Sciatic nerve (tissue), 2 donors: ENCODE data around the gene ASF1B. TPM values are rescaled to one million over a fixed set of nuclear protein-coding genes. Genes with fewer than 3 reads are reported as not detected.

ENCODE experiments used
- ATAC-seq: fragments of 200-7000 bp; cut with Tn5 transposase; one replicate; pipeline ENCODE4 v1.9.1; 2020; ENCODE audit warnings: mild to moderate bottlenecking, moderate library complexity
- DNase-seq: peaks from one replicate; pipeline ENCODE4 v3.0.0-alpha.2; 2020; ENCODE audit warnings: low spot score
- intact Hi-C: fragments of 100-400 bp; cut with DNase I; formaldehyde crosslinking; loops from one replicate; pipeline ENCODE4 v1.14.2; 2022
- total RNA-seq: library from RNA; stranded (reverse); fragmentation: NEBNext Ultra II Directional; extraction: Animal tissue kit (Norgen Biotek cat#: 25700); gene quantifications from one replicate; pipeline ENCODE4 v1.2.1, GENCODE V29; 2021
- donor health status: DM: no; HTN: no; CAD: no.
- donor health status: DM: no; HTN: no; CAD: no.

The ASF1B gene
- total RNA-seq, 1 donor from 2014 or later: 0.22 TPM

DNA sequence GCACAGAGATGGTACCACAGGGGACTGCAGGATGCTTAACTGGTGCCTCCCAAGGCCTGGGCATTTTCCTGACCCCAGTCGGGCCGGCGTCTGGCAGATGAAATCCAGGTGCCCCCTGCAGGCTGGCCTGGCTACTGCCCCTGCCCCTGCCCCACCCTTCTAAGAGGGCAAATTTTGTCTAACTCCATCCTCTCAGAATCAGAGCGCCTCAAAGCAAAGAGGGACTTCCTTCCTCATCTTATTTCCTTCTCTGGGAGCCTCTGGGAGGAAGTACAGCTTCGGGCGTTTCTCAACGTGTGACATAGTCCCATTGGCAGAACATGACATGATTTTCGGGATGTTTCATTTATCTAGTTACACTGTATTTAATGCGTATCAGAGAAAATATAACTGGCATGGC lies 21.5 kb downstream of the ASF1B start:
- intact Hi-C loops: no loop called here
- DNase-seq (no peak), ATAC-seq (no peak)

DNA sequence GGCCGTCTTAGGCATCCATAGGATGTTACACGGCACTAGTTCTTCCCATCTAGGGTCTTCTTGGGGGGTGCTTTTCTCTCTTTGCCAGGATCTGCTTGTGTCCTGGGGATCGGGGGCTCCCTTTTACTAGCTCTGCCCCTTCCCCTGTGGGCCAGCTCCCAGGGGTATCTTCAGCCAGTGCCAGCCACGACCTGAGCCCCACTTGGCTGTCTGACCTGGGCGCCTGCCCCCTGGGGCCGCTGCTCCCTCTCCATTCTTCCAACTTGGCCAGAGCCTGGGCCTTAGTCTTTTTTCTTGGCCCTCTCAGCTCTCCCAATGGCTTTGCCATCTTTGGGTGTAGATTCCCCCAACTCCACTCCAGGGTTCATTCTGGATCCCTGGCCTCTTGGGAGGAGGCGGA lies 21.9 kb downstream of the ASF1B start:
- intact Hi-C loops: no loop called here
- no peak for DNase-seq
- no peak for ATAC-seq

DNA sequence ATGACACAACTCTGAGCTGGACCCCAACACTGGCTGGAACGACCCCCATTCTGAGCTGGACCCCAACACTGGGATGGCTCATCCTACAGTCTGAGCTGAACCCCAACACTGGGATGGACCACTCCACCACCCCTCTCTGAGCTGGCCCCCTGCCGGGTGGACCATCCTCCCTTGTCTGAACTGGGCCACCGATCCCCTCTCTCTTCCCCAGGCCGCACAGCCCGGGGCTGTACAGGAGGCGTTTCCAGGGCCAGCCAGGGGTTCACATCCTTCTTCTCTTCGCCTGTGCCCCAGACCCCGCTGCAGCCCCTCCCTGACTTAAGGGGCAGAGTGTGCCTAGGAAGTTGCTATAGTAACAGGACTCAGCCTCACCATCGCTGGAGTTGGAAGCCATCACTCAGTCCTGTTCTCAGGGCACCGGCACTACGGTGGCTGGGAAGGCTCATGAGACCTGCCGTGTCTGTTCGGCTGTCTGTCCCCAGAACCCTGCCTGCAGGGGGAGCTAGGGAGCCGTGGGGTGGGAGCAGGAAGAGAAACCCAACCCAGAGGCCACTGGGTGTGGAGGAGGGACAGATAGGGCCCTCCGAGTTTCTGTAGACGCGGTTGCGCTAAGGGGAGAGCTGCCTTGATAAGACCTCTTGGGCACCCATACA lies 22.5 kb downstream of the ASF1B start:
- ATAC-seq (no peak), DNase-seq (peak; percentile 75)
- intact Hi-C loops: no loop called here

DNA sequence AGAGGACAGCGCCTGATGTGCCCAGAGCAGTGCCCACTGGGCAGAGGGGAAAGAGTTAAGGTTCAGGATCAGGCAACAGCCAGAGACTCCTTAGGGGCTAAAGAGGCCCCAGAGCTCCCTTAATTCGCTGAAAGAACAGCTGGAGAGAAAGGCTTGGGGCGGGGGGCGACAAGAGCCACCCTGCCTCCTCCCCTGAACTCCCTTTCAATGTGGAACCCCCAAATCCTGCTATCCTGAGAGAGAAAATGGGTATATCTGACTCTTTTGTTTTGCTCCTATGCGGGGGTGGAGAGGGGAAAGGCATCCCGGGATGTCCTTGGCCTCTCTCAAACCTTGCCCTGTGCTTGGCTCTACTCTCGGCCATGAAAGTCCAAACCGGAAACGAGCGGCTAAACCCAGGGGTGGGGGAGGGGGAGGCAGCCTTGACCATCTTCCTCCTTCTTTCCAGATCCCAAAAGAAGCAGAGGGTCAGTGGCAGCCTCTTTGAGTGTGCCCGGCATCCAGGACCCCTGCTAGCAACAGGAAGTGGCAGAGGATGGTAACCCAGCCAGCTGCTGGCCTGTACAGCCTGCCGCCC lies 23.5 kb downstream of the ASF1B start:
- DNase-seq: no peak
- ATAC-seq: peak; percentile 50
- intact Hi-C loops: no loop called here

DNA sequence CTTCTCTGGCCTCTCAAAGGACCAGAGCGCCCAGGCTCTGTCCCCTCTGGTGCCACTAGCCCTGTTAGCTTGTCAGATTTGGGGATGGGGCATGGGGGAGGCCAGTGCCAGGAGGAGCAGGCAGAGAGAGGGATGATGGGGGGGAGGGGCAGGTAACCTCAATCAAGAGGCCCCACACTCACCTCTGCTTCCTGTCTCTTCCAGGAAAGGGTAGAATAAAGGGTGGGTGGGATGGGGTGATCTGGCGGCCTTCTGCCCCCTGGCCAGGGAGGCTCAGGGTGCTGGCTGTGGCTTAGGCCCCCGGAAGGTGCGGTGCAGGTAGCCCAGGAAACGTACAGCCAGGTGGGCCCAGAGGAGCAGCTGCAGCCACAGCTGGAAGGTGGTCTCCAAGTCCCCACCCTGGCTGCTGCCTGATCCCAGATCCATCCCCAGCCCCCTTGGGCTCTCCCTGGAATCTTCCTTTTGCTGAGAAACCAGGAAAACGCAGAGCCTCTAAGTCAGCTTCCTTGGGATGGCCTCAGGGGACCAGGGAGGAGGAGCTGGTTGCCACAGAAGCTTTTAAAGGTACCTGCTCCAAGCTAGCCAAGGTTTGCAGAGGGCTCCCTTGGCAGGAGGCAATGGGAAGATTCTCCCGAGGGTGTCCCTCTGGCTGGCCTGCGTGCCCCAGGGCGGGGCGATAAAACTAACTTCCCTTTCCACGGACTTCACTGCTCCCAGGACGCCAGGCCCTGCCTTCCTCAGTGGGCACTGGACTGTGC lies 24.2 kb downstream of the ASF1B start:
- intact Hi-C loops: no loop called here
- ATAC-seq (peak; percentile 41), DNase-seq (no peak)

DNA sequence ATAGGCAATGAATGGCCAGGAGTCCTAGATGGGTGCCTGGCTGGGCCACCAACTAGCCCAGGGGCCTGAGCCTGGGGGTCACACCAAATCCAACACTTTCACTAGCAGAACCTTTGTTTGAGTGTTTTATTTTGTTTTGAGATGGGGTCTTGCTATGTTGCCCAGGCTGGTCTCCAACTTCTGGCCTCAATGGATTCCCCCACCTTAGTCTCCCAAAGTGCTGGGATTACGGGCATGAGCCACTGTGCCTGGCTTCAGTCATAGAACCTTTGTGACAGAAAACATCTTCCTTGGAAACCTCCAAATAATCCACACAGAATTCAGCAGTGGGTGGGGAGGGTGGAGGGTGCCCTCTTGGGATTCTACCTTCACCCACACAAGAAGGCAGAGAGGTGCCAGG lies 24.9 kb downstream of the ASF1B start:
- ATAC-seq (no peak), DNase-seq (no peak)
- intact Hi-C loops: no loop called here

DNA sequence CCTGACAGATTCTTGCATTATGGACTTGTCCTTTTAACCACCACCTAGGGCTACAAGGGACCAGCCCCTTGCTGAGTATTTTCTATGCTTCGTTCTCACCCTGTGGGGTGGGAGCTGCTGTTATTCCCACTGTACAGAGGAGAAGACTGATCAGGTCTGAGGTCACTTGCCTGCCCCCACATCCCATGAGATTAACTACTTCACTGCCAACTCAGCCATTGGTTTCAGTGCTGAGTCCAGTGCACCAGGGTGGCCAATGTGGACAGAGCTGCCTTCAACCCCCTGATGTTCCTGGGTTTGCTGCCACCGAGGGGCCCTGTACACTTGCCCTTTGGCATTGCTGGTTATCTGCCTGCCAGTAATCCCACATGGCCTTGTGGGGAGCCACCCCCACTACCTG lies 25.7 kb downstream of the ASF1B start:
- ATAC-seq: no peak
- intact Hi-C loops: no loop called here
- DNase-seq: no peak

DNA sequence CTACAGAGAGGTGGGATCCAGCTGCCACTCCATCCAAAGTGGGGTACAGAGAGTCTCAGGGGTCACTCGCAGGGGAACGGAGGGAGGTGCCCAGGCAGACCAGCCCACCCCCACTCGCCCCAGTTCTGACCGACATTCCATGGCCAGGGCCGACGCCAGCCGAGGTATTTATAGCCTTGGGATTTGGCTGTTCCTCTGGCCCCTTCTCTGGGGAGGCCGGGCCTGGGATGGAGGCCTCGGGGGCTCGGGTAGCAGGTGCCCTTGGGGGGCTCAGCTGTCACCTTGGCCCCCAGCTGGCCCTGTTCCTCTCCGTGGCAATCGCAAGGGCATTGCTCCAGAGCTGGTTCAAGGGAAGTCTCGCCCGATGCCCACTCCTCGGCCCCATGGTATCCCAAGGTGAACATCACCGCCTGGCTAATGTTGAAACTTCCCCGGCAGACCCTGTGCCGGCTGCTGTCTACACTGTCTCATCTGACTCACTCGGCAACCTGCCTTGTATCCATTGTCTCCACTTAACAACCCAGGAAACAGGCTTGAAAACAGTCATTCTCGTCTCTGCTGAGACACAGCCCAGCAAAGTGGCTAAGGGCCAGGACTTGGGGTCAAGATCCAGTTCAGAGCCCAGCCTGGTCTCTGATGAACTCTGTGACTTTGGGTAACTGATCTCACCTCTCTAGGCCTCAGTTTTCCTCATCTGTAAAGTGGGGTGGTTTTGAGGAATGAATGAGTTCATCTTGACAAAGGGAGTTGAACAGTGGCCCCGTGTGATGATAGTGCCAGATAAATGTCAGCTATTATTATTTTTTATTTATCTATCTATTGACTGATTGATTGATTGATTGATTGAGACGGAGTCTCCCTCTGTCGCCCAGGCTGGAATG lies 28.6 kb downstream of the ASF1B start:
- ATAC-seq: no peak
- DNase-seq: no peak
- intact Hi-C loops: no loop called here

DNA sequence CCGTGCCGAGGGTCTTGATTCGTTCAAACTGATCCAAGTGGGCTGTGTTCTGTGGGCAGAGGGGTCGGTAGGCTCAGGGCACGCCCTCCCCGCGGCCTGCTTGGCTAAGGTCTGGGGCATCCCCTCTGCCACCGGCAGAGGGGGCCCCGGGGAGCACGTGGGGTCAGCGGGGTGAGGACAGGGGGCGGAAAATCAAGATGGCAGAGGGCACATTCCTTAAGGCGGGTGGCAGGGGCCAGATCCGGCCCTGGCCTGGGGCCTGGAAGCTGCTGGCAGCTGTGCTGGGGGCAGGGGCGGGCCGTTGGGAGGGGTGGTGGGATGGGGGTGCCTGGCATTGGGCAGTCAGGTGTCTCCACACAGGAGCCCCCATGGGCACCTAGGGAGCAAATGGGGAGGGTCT lies 29.5 kb downstream of the ASF1B start:
- ATAC-seq (no peak), DNase-seq (no peak)
- intact Hi-C loops: no loop called here

DNA sequence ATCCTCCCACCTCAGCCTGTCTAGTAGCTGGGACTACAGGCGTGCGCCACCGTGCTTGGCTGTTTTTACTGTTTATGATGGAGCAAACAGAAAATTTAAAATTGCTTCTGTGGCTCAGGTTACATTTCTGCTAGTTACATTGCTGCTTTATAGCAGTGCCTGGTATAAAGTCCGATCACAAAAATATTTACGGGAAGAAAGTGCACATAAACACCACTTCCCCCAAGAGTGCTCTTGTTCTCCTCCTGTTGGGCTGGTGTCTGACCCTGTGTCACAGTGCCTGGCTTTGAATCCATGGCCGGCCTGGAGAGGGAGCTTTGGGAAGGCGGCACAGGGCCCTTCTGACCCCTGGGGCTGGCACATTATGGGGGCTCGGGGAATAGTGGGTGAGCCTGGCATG lies 30.7 kb downstream of the ASF1B start:
- ATAC-seq (no peak), DNase-seq (no peak)
- intact Hi-C loops: no loop called here

DNA sequence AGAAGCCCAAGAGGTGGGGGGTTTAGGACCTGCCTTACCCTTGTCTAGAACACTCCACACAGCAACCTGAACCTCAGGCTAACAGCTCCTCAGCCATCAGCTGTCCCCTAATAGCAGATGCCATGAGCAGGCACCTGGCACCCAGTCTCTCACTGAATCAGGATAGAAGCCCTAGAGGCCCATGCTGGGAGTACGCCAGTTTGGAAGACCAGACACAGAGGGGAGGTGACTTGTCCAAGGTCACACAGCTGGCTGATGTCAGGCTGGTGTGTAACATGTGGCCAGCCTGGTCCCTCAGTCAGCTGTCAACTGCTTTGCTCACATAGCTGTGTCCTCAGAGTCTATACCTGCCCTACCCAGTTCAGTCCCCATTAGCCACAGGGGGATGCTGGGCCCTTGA lies 33.1 kb downstream of the ASF1B start:
- ATAC-seq (no peak), DNase-seq (no peak)
- intact Hi-C loops: no loop called here

DNA sequence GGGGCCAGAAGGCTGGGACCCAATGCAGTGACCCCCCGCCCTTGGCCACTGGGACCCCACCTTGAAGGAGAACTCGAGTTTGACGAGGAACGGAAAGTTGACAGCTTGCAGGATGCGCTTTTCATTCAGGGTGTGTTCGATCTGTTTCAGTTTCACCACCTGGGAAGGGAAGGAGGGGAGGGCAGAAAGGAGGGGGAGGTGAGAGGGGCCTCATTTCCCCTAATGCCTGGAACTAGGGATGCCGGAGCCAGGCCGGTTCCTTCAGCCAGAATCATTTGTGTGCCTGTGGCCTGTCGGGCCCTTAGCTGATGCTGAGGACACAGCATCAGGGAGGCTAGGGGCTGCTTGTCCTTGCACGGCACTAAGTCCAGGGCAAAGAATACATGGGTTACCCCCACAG lies 33.6 kb downstream of the ASF1B start:
- ATAC-seq (no peak), DNase-seq (no peak)
- intact Hi-C loops: no loop called here

DNA sequence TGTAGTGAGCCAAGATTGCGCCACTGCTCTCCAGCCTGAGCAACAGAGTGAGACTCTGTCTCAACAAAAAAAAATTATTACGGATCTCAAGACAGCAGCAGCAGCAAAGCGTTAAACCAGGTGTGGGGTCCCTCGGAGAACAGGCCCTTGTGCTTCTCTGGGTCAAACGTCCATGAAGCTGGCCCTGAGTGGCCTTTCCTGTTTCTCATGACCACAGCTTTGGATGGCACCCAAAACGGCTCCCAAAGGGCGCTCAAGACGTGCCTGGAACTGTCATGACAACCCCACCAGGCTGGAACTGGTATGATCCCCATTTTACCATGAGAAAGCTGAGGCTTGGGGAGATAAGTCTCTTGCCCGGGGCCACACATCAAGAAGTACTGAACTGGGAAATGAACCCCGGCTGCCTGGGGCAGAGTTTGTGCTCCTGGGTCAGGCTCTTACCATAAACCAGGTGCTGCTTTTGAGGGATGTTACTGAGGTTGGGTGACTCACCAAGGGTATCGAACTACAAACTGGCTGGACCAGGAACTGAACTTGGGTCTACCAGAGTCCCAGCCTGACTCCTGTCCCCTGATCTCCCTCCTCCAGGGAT lies 34.2 kb downstream of the ASF1B start:
- intact Hi-C loops: no loop called here
- DNase-seq: no peak
- ATAC-seq: no peak

DNA sequence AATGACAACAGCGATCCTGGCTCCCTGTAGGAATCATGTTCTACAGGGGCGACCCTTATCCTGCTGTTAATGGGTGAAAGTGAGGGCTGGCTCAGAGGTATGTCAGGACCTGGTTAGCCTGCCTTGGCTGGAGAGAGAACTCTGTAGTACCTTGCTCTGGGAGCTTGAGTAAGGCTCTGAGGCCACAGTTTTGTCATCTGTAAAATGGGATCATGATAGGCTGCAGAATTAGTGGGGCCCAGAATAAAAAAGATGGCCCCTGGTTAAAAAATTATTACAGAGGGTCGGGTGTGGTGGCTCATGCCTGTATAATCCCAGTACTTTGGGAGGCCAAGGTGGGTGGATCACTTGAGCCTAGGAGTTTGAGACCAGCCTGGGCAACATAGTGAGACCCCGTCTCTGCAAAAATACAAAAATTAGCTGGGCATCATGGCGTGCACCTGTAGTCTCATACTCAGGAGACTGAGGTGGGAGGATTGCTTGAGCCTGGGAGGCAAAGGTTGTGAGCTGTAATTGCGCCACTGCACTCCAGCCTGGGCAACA lies 35.3 kb downstream of the ASF1B start:
- ATAC-seq (no peak), DNase-seq (no peak)
- intact Hi-C loops: no loop called here

DNA sequence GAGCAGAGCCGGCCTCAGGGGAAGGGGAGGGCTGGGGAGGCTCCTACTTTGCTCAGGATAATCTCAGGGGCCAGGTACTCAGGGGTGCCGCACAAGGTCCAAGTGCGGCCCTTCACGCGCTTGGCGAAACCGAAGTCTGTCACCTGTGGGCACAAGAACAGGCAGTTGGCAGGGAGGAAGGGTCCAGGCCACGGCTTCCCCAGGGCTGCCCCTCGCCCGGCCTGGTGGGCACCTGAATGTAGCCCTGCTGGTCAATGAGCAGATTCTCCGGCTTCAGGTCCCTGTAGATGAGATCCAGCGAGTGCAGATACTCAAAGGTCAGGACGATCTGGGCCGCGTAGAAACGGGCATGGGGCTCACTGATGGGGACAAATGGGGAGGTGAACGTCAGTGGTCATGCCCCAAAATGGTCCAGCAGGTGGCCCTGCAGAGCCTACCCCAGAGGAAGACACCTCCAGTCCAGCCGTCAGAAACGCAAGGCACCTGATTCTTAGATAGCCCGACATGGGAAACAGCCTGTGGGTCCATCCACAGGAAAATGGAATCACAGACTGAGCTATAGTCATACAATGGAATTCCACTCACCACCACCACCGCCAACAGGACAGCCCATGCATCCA lies 38.7 kb downstream of the ASF1B start:
- intact Hi-C loops: no loop called here
- no peak for DNase-seq
- no peak for ATAC-seq

DNA sequence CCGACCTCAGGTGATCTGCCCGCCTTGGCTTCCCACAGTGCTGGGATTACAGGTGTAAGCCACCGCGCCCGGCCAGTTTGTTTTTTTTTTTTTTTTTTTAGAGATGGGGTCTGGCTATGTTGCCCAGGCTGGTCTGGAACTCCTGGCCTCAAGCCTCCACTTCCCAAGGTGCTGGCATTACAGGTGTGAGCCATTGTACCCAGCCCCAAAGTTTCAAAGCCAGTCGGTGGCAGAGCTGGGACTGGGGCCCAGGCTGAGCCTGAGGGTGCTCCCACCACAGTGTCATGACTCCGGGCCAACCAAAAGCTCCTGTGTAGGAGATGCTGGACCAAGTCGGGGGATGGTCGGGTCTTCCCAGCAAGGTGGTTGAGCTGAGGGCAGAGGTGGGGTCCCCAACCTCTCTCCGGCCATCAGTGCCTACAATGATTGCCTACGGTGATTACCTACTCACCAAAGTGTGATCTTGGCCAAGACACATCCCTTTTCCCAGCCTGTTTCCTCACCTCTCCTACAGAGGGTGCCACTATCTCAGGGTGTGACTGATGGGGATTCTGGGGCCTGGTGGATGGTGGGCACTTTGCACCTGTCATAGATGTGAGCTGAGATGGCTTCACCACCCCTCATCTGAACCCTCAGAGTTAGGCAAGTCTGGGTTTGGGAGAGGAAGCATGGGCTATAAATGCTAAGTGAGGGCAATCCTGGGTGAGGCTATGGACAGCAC lies 40.0 kb downstream of the ASF1B start:
- intact Hi-C loops: no loop called here

DNA sequence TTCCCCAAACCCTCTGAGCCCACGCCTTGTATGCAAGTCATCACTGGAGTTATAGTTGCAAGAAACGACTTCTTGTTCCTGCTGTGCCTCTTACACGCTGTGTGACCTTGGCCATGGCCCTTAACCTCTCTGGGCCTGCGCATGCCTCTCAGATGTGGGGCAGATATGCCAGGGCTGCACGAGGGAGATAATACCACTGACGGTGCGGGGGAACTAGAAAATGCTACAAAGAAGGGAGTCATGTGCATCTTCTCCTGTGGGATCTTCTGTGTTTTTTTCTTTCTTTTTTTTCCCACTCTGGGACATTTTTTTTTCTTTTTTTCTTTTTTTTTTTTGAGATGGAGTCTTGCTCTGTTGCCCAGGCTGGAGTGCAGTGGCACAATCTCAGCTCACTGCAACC lies 41.5 kb downstream of the ASF1B start:
- DNase-seq (no peak), ATAC-seq (no peak)
- intact Hi-C loops: no loop called here

More for the DNA sequence above, 40.0 kb downstream of the ASF1B start:
- ATAC-seq: no peak
- DNase-seq: no peak
